AG04450 (cell line): ENCODE data around the gene BGN. TPM values are rescaled to one million over a fixed set of nuclear protein-coding genes. Genes with fewer than 3 reads are reported as not detected.

Source experiments
- CTCF ChIA-PET: fragments of 300-600, 350-600 bp; formaldehyde crosslinking; extraction: SDS; loops from one replicate; lab custom pipeline; 2022; ENCODE audit warnings: antibody characterized with exemption, inconsistent platforms; lab: Charles Lee
- POLR2A ChIA-PET: fragments of 350-600 bp; formaldehyde crosslinking; extraction: SDS; loops from one replicate; lab custom pipeline; 2021; ENCODE audit warnings: antibody characterized with exemption, inconsistent platforms; lab: Yijun Ruan, JAX
- DNase-seq: peaks from one replicate; pipeline ENCODE4 v3.0.0-alpha.2; 2011; ENCODE audit warnings: low read depth, low spot score
- H3K27ac ChIP-seq: one replicate; pipeline ENCODE4 v1.5.1; 2012; ENCODE audit warnings: low read depth, low read length, control low read depth
- H3K27me3 ChIP-seq: one replicate; pipeline ENCODE4 v1.6.0; 2012; ENCODE audit warnings: low read length; ENCODE audit not compliant: control insufficient read depth, insufficient read depth
- H3K4me3 ChIP-seq: 2 replicates; pipeline ENCODE4 v1.5.1; 2011; ENCODE audit warnings: mild to moderate bottlenecking, low read depth, low read length, control low read depth
- H3K9me3 ChIP-seq: 2 replicates; pipeline ENCODE4 v1.5.1; 2012; ENCODE audit warnings: low read length; ENCODE audit not compliant: control insufficient read depth, insufficient read depth
- CTCF ChIP-seq: IDR thresholded peaks from 2 replicates; pipeline ENCODE4 v1.5.1; 2011; ENCODE audit warnings: low read depth, low read length, control low read depth, inconsistent platforms
- polyA plus RNA-seq: library from polyadenylated mRNA; depleted of rRNA; stranded (reverse); fragments of >200 nt; gene quantifications from 2 replicates; pipeline ENCODE4 v1.2.3, GENCODE V29; 2011

The BGN gene
- polyA plus RNA-seq, 1 experiment = 97.2 TPM

- ChIA-PET CTCF (no interaction called here), POLR2A (no interaction called here)
- H3K27ac ChIP-seq = no peak overlapping the region
- H3K9me3 ChIP-seq = no peaks in the 10 kb centered on the region
- H3K4me3 ChIP-seq = no peak overlapping the region
- no peak for DNase-seq
- no peak for TF ChIP-seq CTCF
- H3K27me3 ChIP-seq = no peaks in the 10 kb centered on the region
Observed at GRCh38 chrX:153450114-153450948, 44.4 kb upstream of the BGN start.

GRCh38 chrX:153450949-153451277 lies 43.9 kb upstream of the BGN start:
- CTCF ChIA-PET = no interaction called here
- Histone ChIP-seq H3K27ac (no peak overlapping the region), H3K4me3 (no peak overlapping the region), H3K9me3 (no peaks in the 10 kb centered on the region), H3K27me3 (no peaks in the 10 kb centered on the region)
- DNase-seq = no peak
- POLR2A ChIA-PET = no interaction called here
- no peak for TF ChIP-seq CTCF

GRCh38 chrX:153454901-153455550 lies 39.8 kb upstream of the BGN start:
- CTCF ChIA-PET = no interaction called here
- POLR2A ChIA-PET = no interaction called here
- no peak for TF ChIP-seq CTCF
- Histone ChIP-seq H3K27me3 (no peaks in the 10 kb centered on the region), H3K9me3 (no peaks in the 10 kb centered on the region), H3K4me3 (no peak overlapping the region), H3K27ac (no peak overlapping the region)
- no peak for DNase-seq

- no peaks in the 10 kb centered on the region for H3K27me3 ChIP-seq
- ChIA-PET CTCF (no interaction called here), POLR2A (no interaction called here)
- H3K9me3 ChIP-seq = no peaks in the 10 kb centered on the region
- no peak for TF ChIP-seq CTCF
- H3K4me3 ChIP-seq = no peak overlapping the region
- H3K27ac ChIP-seq = no peak overlapping the region
- no peak for DNase-seq
Observed at GRCh38 chrX:153455571-153455970, 39.2 kb upstream of the BGN start.

- ChIA-PET POLR2A (no interaction called here), CTCF (no interaction called here)
- TF ChIP-seq CTCF = no peak
- no peak overlapping the region for H3K27ac ChIP-seq
- H3K9me3 ChIP-seq = no peaks in the 10 kb centered on the region
- H3K27me3 ChIP-seq = no peaks in the 10 kb centered on the region
- no peak for DNase-seq
- H3K4me3 ChIP-seq = no peak overlapping the region
Observed at GRCh38 chrX:153456161-153456560, 38.6 kb upstream of the BGN start.
